ENCODE data around the gene CIDEC.

The CIDEC gene

GRCh38 chr3:9843715-9844438, 36.2 kb downstream of the CIDEC start, which contains the start of gene RPUSD3:
RPUSD3 (minus strand) TSS chr3:9844008; CDS start chr3:9843990, 18 bp downstream.
- peak; percentile 97 for DNase-seq (ENCODE audit: low spot score)

DNA sequence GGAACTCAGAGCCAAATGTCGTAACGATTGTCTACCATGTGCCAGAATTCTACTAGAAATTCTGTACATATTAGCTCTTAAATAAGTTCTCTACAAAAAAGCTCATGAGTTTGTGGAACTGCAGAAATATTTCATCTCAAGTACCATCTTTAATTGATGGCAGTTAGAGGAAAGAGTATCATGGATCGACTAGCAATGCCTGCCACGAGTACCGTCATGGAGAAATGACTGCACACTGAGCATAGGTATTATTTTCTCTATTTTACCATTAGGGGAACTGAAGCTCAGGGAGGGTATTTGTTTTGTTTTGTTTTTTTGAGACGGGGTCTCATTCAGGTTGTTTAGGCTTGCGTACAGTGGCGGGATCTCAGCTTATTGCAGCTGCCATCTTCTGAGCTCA, 39.0 kb downstream of the CIDEC start:
- no peak for DNase-seq (ENCODE audit: low spot score)

DNA sequence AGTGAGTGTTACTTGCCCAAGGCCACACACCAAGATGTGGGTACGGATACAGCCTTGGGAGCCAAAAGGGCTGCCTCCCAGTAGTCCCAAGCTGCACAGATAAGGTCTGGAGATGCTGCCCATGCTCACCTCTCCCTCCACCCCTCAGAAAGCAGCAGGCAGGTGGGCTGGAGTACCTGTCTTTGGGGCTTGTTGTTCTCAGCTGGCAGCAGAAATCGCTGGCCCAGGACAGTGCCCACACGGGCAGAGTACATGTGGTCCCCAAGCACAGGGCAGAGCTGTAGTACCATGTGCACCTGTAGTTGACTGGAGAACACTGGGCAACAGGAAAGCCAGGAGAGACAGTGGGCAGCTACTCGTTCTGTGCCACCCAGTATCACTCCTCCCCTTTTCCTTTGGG, 41.2 kb downstream of the CIDEC start:
- no peak for DNase-seq (ENCODE audit: low spot score)

- DNase-seq (ENCODE audit: low spot score) = no peak
These were observed 42.1 kb downstream of the CIDEC start for GRCh38 chr3:9837701-9838582.

GRCh38 chr3:9834520-9835380, 45.3 kb downstream of the CIDEC start:
- no peak for DNase-seq (ENCODE audit: low spot score)

- no peak for DNase-seq (ENCODE audit: low spot score)
These were observed 47.0 kb downstream of the CIDEC start for GRCh38 chr3:9833078-9833477.

DNA sequence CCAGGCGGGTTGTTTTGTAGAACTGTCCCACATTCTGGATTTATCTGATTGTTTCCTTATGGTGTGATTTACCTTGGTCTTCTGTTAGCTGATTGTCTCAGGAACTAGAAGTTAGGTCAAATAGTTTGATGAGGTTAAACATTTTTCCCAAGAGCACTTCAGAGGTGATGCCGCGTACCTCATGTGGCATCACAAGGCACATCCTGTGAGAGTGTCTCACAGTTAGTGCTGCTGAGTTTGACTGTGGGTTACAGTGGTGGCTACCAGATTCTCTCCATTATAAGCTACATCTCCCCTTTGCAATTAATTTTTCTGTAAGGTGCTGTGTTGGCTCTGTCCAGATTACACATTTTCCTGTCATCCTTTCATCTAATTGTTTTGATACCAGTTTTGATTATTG, 48.8 kb downstream of the CIDEC start:
- DNase-seq (ENCODE audit: low spot score) = no peak

- no peak for DNase-seq (ENCODE audit: low spot score)
These were observed 51.0 kb downstream of the CIDEC start for GRCh38 chr3:9828801-9829755.

DNA sequence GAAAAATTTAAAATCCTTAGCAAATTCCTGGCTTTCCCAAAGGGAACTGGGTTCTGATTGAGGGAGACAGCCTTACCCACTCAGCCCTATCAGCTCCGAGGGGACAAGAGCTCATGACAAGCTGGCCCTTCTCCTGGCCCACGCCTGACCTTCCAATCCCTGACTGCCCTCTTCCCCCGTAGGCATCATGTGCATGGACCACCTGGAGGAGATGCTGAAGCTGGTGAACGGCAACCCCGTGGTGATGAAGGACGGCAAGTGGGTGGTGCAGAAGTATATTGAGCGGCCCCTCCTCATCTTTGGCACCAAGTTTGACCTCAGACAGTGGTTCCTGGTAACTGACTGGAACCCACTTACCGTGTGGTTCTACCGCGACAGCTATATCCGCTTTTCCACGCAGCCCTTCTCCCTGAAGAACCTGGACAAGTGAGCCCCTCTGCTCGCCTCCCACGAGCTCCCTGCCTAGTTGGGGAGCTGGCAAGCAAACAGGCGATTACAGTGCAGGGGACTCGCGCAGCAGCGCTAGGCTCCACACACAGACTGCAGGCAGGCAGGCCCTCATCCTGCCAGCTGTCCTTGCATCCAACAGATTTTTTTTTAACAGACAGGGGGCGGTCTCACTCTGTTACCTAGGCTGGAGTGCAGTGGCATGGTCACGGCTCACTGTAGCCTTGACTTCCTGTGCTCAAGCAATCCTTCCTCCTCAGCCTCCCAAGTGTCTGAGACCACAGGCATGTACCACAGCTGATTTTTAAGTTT, 53.1 kb downstream of the CIDEC start:
- DNase-seq (ENCODE audit: low spot score) = no peak

GRCh38 chr3:9825451-9826040, 54.5 kb downstream of the CIDEC start:
- DNase-seq (ENCODE audit: low spot score) = no peak

GRCh38 chr3:9820946-9821345, 59.1 kb downstream of the CIDEC start:
- no peak for DNase-seq (ENCODE audit: low spot score)

DNA sequence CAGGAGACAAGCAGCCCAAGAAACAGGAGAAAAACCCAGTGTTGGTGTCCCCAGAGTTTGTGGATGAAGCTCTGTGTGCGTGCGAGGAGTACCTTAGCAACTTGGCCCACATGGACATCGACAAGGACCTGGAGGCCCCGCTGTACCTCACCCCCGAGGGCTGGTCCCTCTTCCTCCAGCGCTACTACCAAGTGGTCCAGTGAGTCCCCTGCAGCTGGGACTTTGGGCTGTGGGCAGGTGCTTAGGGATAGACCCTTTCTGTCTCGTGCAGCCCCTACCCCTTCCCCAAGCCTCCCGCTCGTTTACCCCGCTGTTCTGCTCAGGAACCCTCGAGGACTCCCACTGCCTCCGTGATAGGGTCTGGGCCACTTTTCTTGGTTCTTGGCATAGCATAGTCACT, 59.5 kb downstream of the CIDEC start:
- DNase-seq (ENCODE audit: low spot score) = no peak

DNA sequence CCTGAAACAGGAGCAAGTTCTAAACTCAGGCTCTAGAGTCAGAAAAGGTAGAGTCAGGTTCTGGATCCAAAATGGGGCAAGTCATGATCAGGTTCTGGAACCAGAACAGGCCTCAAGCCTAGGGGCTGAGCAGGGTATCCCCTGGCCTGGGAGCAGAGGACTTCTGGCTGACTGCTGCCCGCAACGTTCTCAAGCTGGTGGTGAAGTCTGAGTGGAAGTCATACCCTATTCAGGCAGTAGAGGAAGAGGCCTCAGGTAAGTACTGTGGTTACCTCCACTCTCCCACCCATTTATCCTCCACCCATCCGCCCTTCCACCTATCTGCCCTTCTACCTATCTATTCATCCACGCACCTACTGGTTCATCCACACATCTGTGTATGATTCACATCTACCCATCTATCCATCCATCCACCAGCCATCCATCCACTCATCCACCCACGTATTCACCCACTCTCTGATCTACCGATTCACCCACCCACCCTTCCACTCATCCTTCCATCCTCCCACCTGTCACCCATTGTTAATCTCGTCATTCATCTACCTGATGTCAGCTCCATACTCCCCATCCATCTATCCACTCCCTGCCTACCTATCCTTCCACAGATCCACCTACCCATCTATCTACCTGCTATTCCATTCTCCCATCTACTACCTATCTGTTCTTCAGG, 61.3 kb downstream of the CIDEC start:
- DNase-seq (ENCODE audit: low spot score) = no peak

DNA sequence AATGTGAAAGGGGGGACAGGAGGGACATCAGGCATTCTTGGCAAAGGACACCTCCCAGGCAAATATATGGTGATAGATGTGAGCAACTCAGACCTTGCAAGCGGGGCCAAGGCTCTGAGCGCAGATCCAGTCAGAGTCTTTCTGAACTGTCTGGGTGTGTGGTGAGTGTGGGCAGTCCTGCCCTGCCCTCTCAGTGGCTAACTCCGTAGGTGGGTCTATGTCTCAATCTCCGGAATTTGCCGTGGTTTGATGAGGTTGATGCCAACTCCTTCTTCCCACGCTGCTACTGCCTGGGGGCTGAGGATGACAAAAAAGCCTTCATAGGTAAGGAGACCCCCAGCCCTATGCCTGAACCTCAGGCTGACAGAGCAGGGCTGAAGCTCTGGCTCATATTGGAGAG, 62.6 kb downstream of the CIDEC start:
- DNase-seq (ENCODE audit: low spot score) = no peak

Data from CD4-positive, alpha-beta T cell treated with Interleukin-2 at 100 ng/mL for 4 hours (primary cell).